Gastroesophageal sphincter (tissue), 3 donors: ENCODE data around the gene EGFR.

Experiments used
- CTCF ChIP-seq, 4 experiments: fragments of 200-600 bp in 2 of 4; fragments of 450-650 bp in 2 of 4; sonication (generic) in 1 of 4; IDR thresholded peaks; one replicate each; pipeline ENCODE4 v1.5.1; 2017 to 2019; ENCODE audit warnings: antibody characterized with exemption in 4 of 4, mild to moderate bottlenecking in 2 of 4, moderate library complexity in 2 of 4
- POLR2A ChIP-seq, 2 donors: fragments of 450-650 bp; IDR thresholded peaks; one replicate each; pipeline ENCODE4 v1.6.1; 2017; ENCODE audit warnings: antibody characterized with exemption in 2 of 2, mild to moderate bottlenecking in 2 of 2, moderate library complexity in 1 of 2

GRCh38 chr7:55104123-55104522 is 85.3 kb downstream of the EGFR start:
- TF ChIP-seq CTCF (IDR thresholded peaks at IDR 0.05) (no peak), POLR2A (IDR thresholded peaks at IDR 0.05) (no peak)
